Adrenal gland (tissue), 5 donors: Measurements from ENCODE around the gene AMPD3.

Experiments
- CTCF ChIP-seq, 6 experiments: fragments of 450-650 bp in 4 of 6; fragments of 200-600 bp in 2 of 6; sonication (generic) in 1 of 6; IDR thresholded peaks; 1 replicate in 5 of 6; 2 replicates in 1 of 6; pipeline versions ENCODE4 v1.5.1 to v1.8.0; 2016 to 2021; ENCODE audit warnings: antibody characterized with exemption in 6 of 6, mild to moderate bottlenecking in 2 of 6, moderate library complexity in 1 of 6
- POLR2A ChIP-seq, 2 donors: fragments of 450-650 bp; IDR thresholded peaks; one replicate each; pipeline ENCODE4 v1.6.1; 2017; ENCODE audit warnings: antibody characterized with exemption in 2 of 2, mild to moderate bottlenecking in 2 of 2, moderate library complexity in 1 of 2
- donor health status: DM: no; HTN: no; CAD: no.

- no peak for TF ChIP-seq CTCF (IDR thresholded peaks at IDR 0.05)
- no peak for TF ChIP-seq POLR2A (IDR thresholded peaks at IDR 0.05)
Observed at GRCh38 chr11:10514709-10515108, 59.6 kb downstream of the AMPD3 start.
